HG03439 (cell line): Measurements from ENCODE around the gene EVC2.

Experiments used
- ATAC-seq: cut with Tn5 transposase; IDR thresholded peaks from one replicate; pipeline ENCODE4 v1.9.1; 2021; ENCODE audit warnings: mild to moderate bottlenecking, moderate library complexity; ENCODE audit not compliant: unreplicated experiment

EVC2 gene

DNA sequence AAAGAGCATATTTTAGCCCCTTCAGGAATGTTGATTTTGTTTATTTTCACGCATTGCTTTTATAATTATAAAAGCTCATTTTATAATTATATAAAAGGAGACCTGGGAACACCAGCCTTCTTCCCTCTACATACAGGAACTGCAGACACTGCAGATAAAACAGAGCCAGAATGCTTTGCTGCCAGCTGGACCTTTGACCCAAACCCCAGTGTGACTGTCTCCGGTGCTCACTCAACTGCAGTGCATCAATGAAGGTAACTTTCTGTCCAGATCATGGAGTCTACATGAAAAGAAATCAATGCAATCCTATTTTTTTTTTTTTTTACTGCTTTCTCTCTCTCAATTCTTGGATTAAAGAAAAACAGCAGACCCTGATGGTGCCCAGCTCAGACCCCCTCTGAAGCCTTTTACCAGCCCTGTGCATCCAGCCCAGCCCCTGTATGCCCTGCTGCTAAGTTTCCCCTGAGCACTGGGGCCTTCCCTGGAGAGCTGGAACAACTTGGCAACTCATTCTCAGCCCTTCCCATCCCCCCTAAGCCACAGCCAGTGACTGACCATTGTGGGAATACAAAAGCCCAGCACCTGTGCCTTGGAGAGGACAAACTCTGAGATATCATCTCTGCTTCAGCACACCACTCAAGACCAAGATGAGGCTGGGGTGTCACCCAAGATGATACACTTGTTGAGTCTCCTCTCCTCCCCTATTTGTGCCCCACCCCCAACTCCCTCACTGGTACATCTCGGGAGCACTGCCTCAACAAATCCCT lies 182.1 kb downstream of the EVC2 start:
- no peak for ATAC-seq

GRCh38 chr4:5524446-5525299 lies 183.7 kb downstream of the EVC2 start:
- no peak for ATAC-seq

DNA sequence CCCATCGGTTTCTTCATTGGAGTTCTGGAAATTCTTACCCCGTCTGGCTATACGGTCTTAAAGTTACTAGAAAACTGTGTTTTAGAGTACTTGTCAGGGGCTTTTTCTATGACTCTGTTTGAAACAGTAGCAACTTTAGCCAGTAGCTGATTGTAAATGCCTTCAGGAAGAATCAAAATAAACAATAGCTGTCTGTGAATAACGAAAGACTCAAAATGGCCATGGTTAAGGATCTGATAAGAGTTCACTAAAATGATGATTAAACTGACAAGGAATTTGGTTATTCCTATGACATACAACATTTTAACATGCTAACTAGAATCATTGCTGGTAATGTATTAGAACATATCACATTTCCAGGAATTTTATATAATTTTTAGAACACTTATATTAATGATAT lies 191.0 kb downstream of the EVC2 start:
- ATAC-seq, result no peak

DNA sequence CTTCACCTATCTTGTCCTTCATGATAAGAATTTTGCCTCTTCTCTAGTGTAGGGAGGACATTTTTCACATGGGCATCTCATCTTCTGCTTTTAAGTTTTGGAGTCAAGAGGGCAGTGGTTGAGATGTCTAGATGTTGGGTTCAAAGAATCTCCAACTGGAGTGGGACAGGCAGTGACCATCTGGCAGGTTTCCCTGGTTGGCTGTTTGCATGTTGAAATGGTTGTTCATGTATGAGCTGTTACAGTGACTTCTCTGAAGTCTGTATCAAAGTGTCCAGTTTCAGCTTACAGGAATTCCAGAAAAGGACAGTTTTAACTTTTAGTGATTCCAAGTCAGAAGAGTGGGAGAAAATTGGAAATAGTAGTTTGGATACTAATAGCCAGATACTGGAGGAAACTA lies 192.7 kb downstream of the EVC2 start:
- no peak for ATAC-seq
